H1 (cell line): Measurements from ENCODE around the gene IRAK1BP1. TPM values are rescaled to one million over a fixed set of nuclear protein-coding genes. Genes with fewer than 3 reads are reported as not detected.

Source experiments
- CTCF ChIA-PET: fragments of 300-600 bp; sonication (Branson Sonifier 250); formaldehyde crosslinking; loops from one replicate; lab custom pipeline; 2021; ENCODE audit not compliant: partially characterized antibody; lab: Charles Lee
- POLR2A ChIA-PET: fragments of 300-600 bp; sonication (Branson Sonifier 250); formaldehyde crosslinking; loops from one replicate; lab custom pipeline; 2021; ENCODE audit warnings: inconsistent platforms; ENCODE audit not compliant: partially characterized antibody; lab: Charles Lee
- DNase-seq, 2 experiments: peaks; one replicate each; pipeline versions ENCODE4 v3.0.0 to v3.0.0-alpha.2; 2010 to 2022; ENCODE audit warnings: low spot score in 2 of 2, low read depth in 1 of 2, mixed read lengths in 1 of 2
- FAIRE-seq: peaks from 2 replicates; lab custom pipeline; 2011; peaks lifted over from hg19 to GRCh38; lab: Jason Lieb, UNC
- H2AFZ ChIP-seq: 2 replicates; pipeline ENCODE4 v1.8.1; 2012; ENCODE audit warnings: low read length, inconsistent platforms
- H2AK5ac ChIP-seq: 2 replicates; pipeline ENCODE4 v1.6.1; 2013; ENCODE audit warnings: low read depth, low read length
- H2BK120ac ChIP-seq: replicated peaks from 2 replicates; pipeline ENCODE3; 2013; ENCODE audit warnings: low read depth, low read length, inconsistent platforms
- H2BK12ac ChIP-seq: 2 replicates; pipeline ENCODE4 v1.6.1; 2013; ENCODE audit warnings: low read depth, low read length
- H2BK15ac ChIP-seq: 2 replicates; pipeline ENCODE4 v1.6.1; 2013; ENCODE audit warnings: low read length
- H2BK20ac ChIP-seq: 2 replicates; pipeline ENCODE4 v1.6.1; 2013; ENCODE audit warnings: low read length
- H2BK5ac ChIP-seq: 2 replicates; pipeline ENCODE4 v1.6.1; 2013; ENCODE audit warnings: low read depth, low read length
- H3K14ac ChIP-seq: 2 replicates; pipeline ENCODE4 v1.6.1; 2013; ENCODE audit warnings: inconsistent platforms; ENCODE audit not compliant: insufficient read length
- H3K18ac ChIP-seq: 2 replicates; pipeline ENCODE4 v1.6.1; 2013; ENCODE audit warnings: low read length; ENCODE audit errors: extremely low read depth
- H3K23ac ChIP-seq: 2 replicates; pipeline ENCODE4 v1.6.1; 2013; ENCODE audit warnings: inconsistent platforms; ENCODE audit not compliant: insufficient read length
- H3K23me2 ChIP-seq: 2 replicates; pipeline ENCODE4 v1.6.1; 2013; ENCODE audit warnings: low read depth, low read length
- H3K27ac ChIP-seq: 2 replicates; pipeline ENCODE4 v1.6.1; 2011; ENCODE audit warnings: low read depth, low read length, inconsistent platforms
- H3K27me3 ChIP-seq, 4 experiments: replicated peaks in 1 of 4; 1 replicate in 1 of 4; 2 replicates in 3 of 4; pipeline versions ENCODE4 v1.6.1 to v1.8.1; 2011 to 2013; ENCODE audit warnings: low read length in 3 of 4, mild to moderate bottlenecking in 3 of 4, inconsistent platforms in 2 of 4, mixed read lengths in 2 of 4, moderate library complexity in 1 of 4; ENCODE audit not compliant: control insufficient read depth in 3 of 4, insufficient read depth in 3 of 4; ENCODE audit errors: extremely low read depth in 1 of 4
- H3K36me3 ChIP-seq, 4 experiments: 2 replicates each; pipeline versions ENCODE4 v1.6.1 to v1.8.1; 2011 to 2013; ENCODE audit warnings: mild to moderate bottlenecking in 4 of 4, low read length in 3 of 4, moderate library complexity in 2 of 4, control low read depth in 1 of 4, inconsistent platforms in 1 of 4; ENCODE audit not compliant: insufficient read depth in 4 of 4, control insufficient read depth in 2 of 4
- H3K4ac ChIP-seq: replicated peaks from 2 replicates; pipeline ENCODE3; 2013; ENCODE audit warnings: low read length, low read depth, mixed read lengths, inconsistent platforms; ENCODE audit not compliant: insufficient read length
- H3K4me1 ChIP-seq, 4 experiments: replicated peaks in 1 of 4; 1 replicate in 1 of 4; 2 replicates in 3 of 4; pipeline versions ENCODE4 v1.6.1 to v1.8.1; 2011 to 2013; ENCODE audit warnings: low read length in 3 of 4, inconsistent platforms in 2 of 4, mixed read lengths in 1 of 4; ENCODE audit not compliant: insufficient read depth in 4 of 4, control insufficient read depth in 3 of 4
- H3K4me2 ChIP-seq, 2 experiments: 2 replicates each; pipeline versions ENCODE4 v1.6.1 to v1.8.1; 2011 to 2013; ENCODE audit warnings: low read depth in 2 of 2, low read length in 2 of 2, control low read depth in 1 of 2, inconsistent platforms in 1 of 2, mild to moderate bottlenecking in 1 of 2; ENCODE audit not compliant: insufficient read depth in 1 of 2
- H3K4me3 ChIP-seq, 4 experiments: fragments of 200-600, 300-600 bp in 1 of 4; sonication (generic), shearing (Covaris generic), sonication (Bioruptor Twin) in 1 of 4; 2 replicates each; pipeline versions ENCODE4 v1.5.1 to v1.8.1; 2011 to 2016; ENCODE audit warnings: low read length in 4 of 4, low read depth in 3 of 4, control low read depth in 2 of 4, inconsistent platforms in 2 of 4, mild to moderate bottlenecking in 2 of 4, mixed read lengths in 1 of 4, moderate library complexity in 1 of 4; ENCODE audit not compliant: insufficient read depth in 2 of 4; ENCODE audit errors: extremely low read depth in 1 of 4
- H3K56ac ChIP-seq: replicated peaks from 2 replicates; pipeline ENCODE3; 2013; ENCODE audit warnings: low read depth, mild to moderate bottlenecking, mixed read lengths, low read length, inconsistent platforms; ENCODE audit not compliant: insufficient read length
- H3K79me1 ChIP-seq: 2 replicates; pipeline ENCODE4 v1.6.1; 2013; ENCODE audit warnings: low read depth, low read length, control low read depth
- H3K79me2 ChIP-seq, 2 experiments: 2 replicates each; pipeline versions ENCODE4 v1.6.1 to v1.8.1; 2012 to 2013; ENCODE audit warnings: low read length in 2 of 2, mild to moderate bottlenecking in 2 of 2, inconsistent platforms in 1 of 2; ENCODE audit not compliant: insufficient read depth in 2 of 2, control insufficient read depth in 1 of 2
- H3K9ac ChIP-seq, 4 experiments: replicated peaks in 1 of 4; 1 replicate in 1 of 4; 2 replicates in 3 of 4; pipeline versions ENCODE4 v1.6.1 to v1.8.1; 2011 to 2013; ENCODE audit warnings: low read depth in 3 of 4, low read length in 3 of 4, control low read depth in 2 of 4, mild to moderate bottlenecking in 2 of 4, moderate library complexity in 2 of 4, inconsistent platforms in 1 of 4; ENCODE audit errors: extremely low read depth in 1 of 4
- H3K9me3 ChIP-seq, 2 experiments: 2 replicates each; pipeline versions ENCODE4 v1.6.1 to v1.8.1; 2012 to 2013; ENCODE audit warnings: mild to moderate bottlenecking in 2 of 2, moderate library complexity in 2 of 2, control low read depth in 1 of 2, inconsistent platforms in 1 of 2, low read depth in 1 of 2, low read length in 1 of 2, mixed read lengths in 1 of 2; ENCODE audit not compliant: insufficient read depth in 2 of 2
- H4K20me1 ChIP-seq, 2 experiments: replicated peaks in 1 of 2; 2 replicates each; pipeline versions ENCODE3 to v1.8.1; 2011 to 2013; ENCODE audit warnings: inconsistent platforms in 2 of 2, low read length in 2 of 2, mild to moderate bottlenecking in 1 of 2; ENCODE audit not compliant: insufficient read depth in 2 of 2, control insufficient read depth in 1 of 2
- H4K5ac ChIP-seq: 2 replicates; pipeline ENCODE4 v1.6.1; 2013; ENCODE audit warnings: low read length, low read depth, mixed read lengths, inconsistent platforms; ENCODE audit not compliant: insufficient read length
- H4K8ac ChIP-seq: 2 replicates; pipeline ENCODE4 v1.8.0; 2013; ENCODE audit warnings: mild to moderate bottlenecking, moderate library complexity, low read length, inconsistent platforms; ENCODE audit not compliant: insufficient read depth; ENCODE audit errors: extremely low read depth
- H4K91ac ChIP-seq: replicated peaks from 2 replicates; pipeline ENCODE3; 2013; ENCODE audit warnings: low read length, mixed read lengths, inconsistent platforms; ENCODE audit not compliant: insufficient read length
- ATF2 ChIP-seq: IDR thresholded peaks from 2 replicates; pipeline ENCODE4 v1.6.1; 2012; ENCODE audit warnings: low read length, inconsistent platforms
- ATF3 ChIP-seq: IDR thresholded peaks from 2 replicates; pipeline ENCODE4 v1.6.1; 2011; ENCODE audit warnings: low read depth, mild to moderate bottlenecking, low read length; ENCODE audit not compliant: insufficient read depth
- CREB1 ChIP-seq: IDR thresholded peaks from 2 replicates; pipeline ENCODE4 v1.6.1; 2012; ENCODE audit warnings: inconsistent platforms
- GTF2F1 ChIP-seq: IDR thresholded peaks from 2 replicates; pipeline ENCODE4 v1.6.1; 2012; ENCODE audit warnings: low read depth, low read length, improper control_type of control experiment, borderline replicate concordance
- JUND ChIP-seq: IDR thresholded peaks from 2 replicates; pipeline ENCODE4 v1.6.1; 2011; ENCODE audit warnings: mild to moderate bottlenecking, improper control_type of control experiment, low read length
- KDM5A ChIP-seq: fragments of 200-600 bp; IDR thresholded peaks from 2 replicates; pipeline ENCODE4 v1.7.1; 2012; ENCODE audit warnings: mild to moderate bottlenecking, low read length, inconsistent platforms, mixed read lengths
- MAX ChIP-seq: IDR thresholded peaks from 2 replicates; pipeline ENCODE4 v1.6.1; 2012; ENCODE audit warnings: inconsistent platforms
- POU5F1 ChIP-seq: IDR thresholded peaks from 2 replicates; pipeline ENCODE4 v1.6.1; 2011; ENCODE audit warnings: low read depth, mild to moderate bottlenecking, low read length, moderate library complexity
- RNF2 ChIP-seq: fragments of 200-900, 300-1000 bp; sonication (generic); IDR thresholded peaks from 2 replicates; pipeline ENCODE4 v1.7.1; 2016; ENCODE audit warnings: borderline replicate concordance, low read depth, mild to moderate bottlenecking, antibody characterized with exemption, low read length; ENCODE audit not compliant: poor library complexity, severe bottlenecking; ENCODE audit errors: missing control alignments
- RXRA ChIP-seq: IDR thresholded peaks from 2 replicates; pipeline ENCODE4 v1.6.1; 2011; ENCODE audit warnings: low read depth, mild to moderate bottlenecking, low read length, moderate library complexity; ENCODE audit not compliant: insufficient read depth
- TEAD4 ChIP-seq: IDR thresholded peaks from 2 replicates; pipeline ENCODE4 v1.6.1; 2012; ENCODE audit warnings: low read depth, low read length, inconsistent platforms, mixed read lengths
- ZNF274 ChIP-seq: IDR thresholded peaks from 2 replicates; pipeline ENCODE4 v1.7.0; 2012; ENCODE audit warnings: low read length, borderline replicate concordance; ENCODE audit errors: extremely low read depth
- WGBS, 2 experiments: shearing (Covaris generic) in 1 of 2; methylation state at CpG; one replicate each; pipeline versions ENCODE4 v1.1.6 to v1.1.7; 2013 to 2015; ENCODE audit warnings: low lambda C conversion rate in 2 of 2, mixed read lengths in 2 of 2, inconsistent platforms in 1 of 2, low coverage in 1 of 2, missing lambda C conversion rate in 1 of 2; ENCODE audit not compliant: insufficient replicate concordance in 2 of 2, insufficient coverage in 1 of 2, insufficient read length in 1 of 2; ENCODE audit errors: extremely low coverage in 1 of 2, missing lambda C conversion rate in 1 of 2; 5-methylcytosine and 5-hydroxymethylcytosine counted together
- polyA plus RNA-seq, 7 experiments: library from polyadenylated mRNA; depleted of rRNA in 3 of 7; stranded (reverse) in 5 of 7; unstranded in 2 of 7; fragments of >200 nt in 5 of 7; fragments of 200-250 nt in 2 of 7; gene quantifications; 1 replicate in 5 of 7; 2 replicates in 1 of 7; 4 replicates in 1 of 7; pipeline versions ENCODE4 v1.2.1 to v1.2.3, GENCODE V29; 2011 to 2013; ENCODE audit warnings: missing spikeins in 2 of 7, mixed read lengths in 2 of 7
- total RNA-seq: library from RNA; stranded (reverse); fragmentation: NEBNext Ultra II Directional; extraction: Animal tissue kit (Norgen Biotek cat#: 25700); gene quantifications from 2 replicates; pipeline ENCODE4 v1.2.1, GENCODE V29; 2021

The IRAK1BP1 gene
- total and polyA plus RNA-seq, 2 of the 8 experiments (the other 6 are each of a cell fraction or from before 2014, with no cell fraction given): 3.7 to 4.7 TPM

GRCh38 chr6:78863576-78863975, 3.8 kb upstream of the IRAK1BP1 start:
- H3K27ac ChIP-seq: no peak overlapping the region
- H3K4me3 ChIP-seq: no peak overlapping the region
- no peak overlapping the region for H3K56ac ChIP-seq
- no peak overlapping the region for H2BK20ac ChIP-seq
- no peak overlapping the region for H3K4me2 ChIP-seq
- H3K14ac ChIP-seq: no peak overlapping the region
- no peaks in the 10 kb centered on the region for H3K27me3 ChIP-seq
- H2BK5ac ChIP-seq: no peak overlapping the region
- FAIRE-seq (no peak), DNase-seq (no peak)
- H3K23me2 ChIP-seq: peaks cover 3% of the 10 kb centered on the region; the same call in 1 of the 2 replicates
- peaks cover 0 to 3% of the 10 kb centered on the region in 2 experiments; a peak in 2 of 4 replicates for H3K79me2 ChIP-seq
- H4K5ac ChIP-seq: no peak overlapping the region
- no peak overlapping the region for H2BK15ac ChIP-seq
- H3K4ac ChIP-seq: no peak overlapping the region
- H2BK12ac ChIP-seq: no peak overlapping the region
- 77% methylated on average over 2 of the region's 2 CpGs; no CpG with 5 or more reads in 1 of the 2 experiments for WGBS, 2 experiments
- H4K20me1 ChIP-seq: no peaks in the 10 kb centered on the region
- no peak overlapping the region for H3K9ac ChIP-seq
- H2BK120ac ChIP-seq: no peak overlapping the region
- no peak overlapping the region for H4K8ac ChIP-seq
- POLR2A ChIA-PET: no interaction called here
- H2AK5ac ChIP-seq: no peak overlapping the region
- H3K79me1 ChIP-seq: no peaks in the 10 kb centered on the region
- H3K18ac ChIP-seq: no peak overlapping the region
- H2AFZ ChIP-seq: no peak overlapping the region
- no peaks in the 10 kb centered on the region for H3K4me1 ChIP-seq
- no peak overlapping the region for H3K23ac ChIP-seq
- no peak overlapping the region for H4K91ac ChIP-seq
- no peaks in the 10 kb centered on the region for H3K36me3 ChIP-seq
- CTCF ChIA-PET: interaction anchor here (0.6 kb wide), 1 partner anchor 609 kb away, joined by 3 read pairs; no protein-coding TSS in a partner anchor
- H3K9me3 ChIP-seq: no peaks in the 10 kb centered on the region
- TF ChIP-seq ZNF274: no peak
- no peak for TF ChIP-seq JUND
- TF ChIP-seq ATF2: no peak
- TF ChIP-seq KDM5A: no peak
- TF ChIP-seq ATF3: no peak
- TF ChIP-seq MAX: no peak
- TF ChIP-seq RXRA: no peak
- no peak for TF ChIP-seq RNF2
- TF ChIP-seq TEAD4: no peak
- TF ChIP-seq GTF2F1: no peak
- no peak for TF ChIP-seq POU5F1
- TF ChIP-seq CREB1: no peak
